ENCODE results near the gene PLEKHA8.

The PLEKHA8 gene

GRCh38 chr7:30076411-30076810 lies 48.2 kb downstream of the PLEKHA8 start:
- H4K20me1 ChIP-seq = 0 out of 2 replicates have a peak, but pooled peaks cover 13% of the 10 kb centered on the region
- H3K36me3 ChIP-seq = peaks cover 57% of the 10 kb centered on the region
- no peaks in the 10 kb centered on the region for H3K27me3 ChIP-seq
- no peaks in the 10 kb centered on the region for H3K9me3 ChIP-seq
- no peak overlapping the region for H3K4me2 ChIP-seq
- no peak for TF ChIP-seq Cebpa-rat (IDR thresholded peaks at IDR 0.05)
- no peak overlapping the region for H3K9ac ChIP-seq
- no peaks in the 10 kb centered on the region for H3K4me1 ChIP-seq
- H3K4me3 ChIP-seq = no peak overlapping the region
- no peak overlapping the region for H3K27ac ChIP-seq

- Histone ChIP-seq H3K4me3 (no peak overlapping the region), H3K27ac (no peak overlapping the region), H3K9ac (no peak overlapping the region), H3K27me3 (no peaks in the 10 kb centered on the region), H3K9me3 (no peaks in the 10 kb centered on the region), H3K4me2 (no peak overlapping the region), H3K36me3 (peaks cover 64% of the 10 kb centered on the region), H3K4me1 (no peaks in the 10 kb centered on the region), H4K20me1 (0 out of 2 replicates have a peak, but pooled peaks cover 13% of the 10 kb centered on the region)
- TF ChIP-seq Cebpa-rat (IDR thresholded peaks at IDR 0.05) = no peak
Observed at GRCh38 chr7:30078280-30078679, 50.1 kb downstream of the PLEKHA8 start.

- no peaks in the 10 kb centered on the region for H3K27me3 ChIP-seq
- H3K4me1 ChIP-seq = no peaks in the 10 kb centered on the region
- no peak overlapping the region for H3K4me3 ChIP-seq
- H3K4me2 ChIP-seq = no peak overlapping the region
- no peaks in the 10 kb centered on the region for H3K9me3 ChIP-seq
- H3K27ac ChIP-seq = no peak overlapping the region
- H3K9ac ChIP-seq = no peak overlapping the region
- H3K36me3 ChIP-seq = peaks cover 69% of the 10 kb centered on the region
- 0 out of 2 replicates have a peak, but pooled peaks cover 7% of the 10 kb centered on the region for H4K20me1 ChIP-seq
- no peak for TF ChIP-seq Cebpa-rat (IDR thresholded peaks at IDR 0.05)
Observed at GRCh38 chr7:30079880-30080279, 51.7 kb downstream of the PLEKHA8 start.

- H3K36me3 ChIP-seq = peaks cover 71% of the 10 kb centered on the region
- H3K4me2 ChIP-seq = no peak overlapping the region
- H3K9me3 ChIP-seq = no peaks in the 10 kb centered on the region
- H4K20me1 ChIP-seq = no peaks in the 10 kb centered on the region
- H3K27ac ChIP-seq = no peak overlapping the region
- TF ChIP-seq Cebpa-rat (IDR thresholded peaks at IDR 0.05) = no peak
- no peaks in the 10 kb centered on the region for H3K4me1 ChIP-seq
- no peak overlapping the region for H3K9ac ChIP-seq
- H3K4me3 ChIP-seq = no peak overlapping the region
- no peaks in the 10 kb centered on the region for H3K27me3 ChIP-seq
Observed at GRCh38 chr7:30080818-30081217, 52.6 kb downstream of the PLEKHA8 start.

- Histone ChIP-seq H3K4me2 (no peak overlapping the region), H3K4me3 (no peak overlapping the region), H3K36me3 (peaks cover 86% of the 10 kb centered on the region), H3K27me3 (no peaks in the 10 kb centered on the region), H3K27ac (no peak overlapping the region), H4K20me1 (no peaks in the 10 kb centered on the region), H3K9ac (no peak overlapping the region), H3K9me3 (no peaks in the 10 kb centered on the region), H3K4me1 (no peaks in the 10 kb centered on the region)
- TF ChIP-seq Cebpa-rat (IDR thresholded peaks at IDR 0.05) = no peak
Observed at GRCh38 chr7:30082686-30083085, 54.5 kb downstream of the PLEKHA8 start.

- Histone ChIP-seq H3K27ac (no peak overlapping the region), H3K9me3 (no peaks in the 10 kb centered on the region), H4K20me1 (no peaks in the 10 kb centered on the region), H3K4me2 (no peak overlapping the region), H3K9ac (no peak overlapping the region), H3K4me3 (no peak overlapping the region), H3K36me3 (peaks cover 79% of the 10 kb centered on the region), H3K4me1 (no peaks in the 10 kb centered on the region), H3K27me3 (no peaks in the 10 kb centered on the region)
- TF ChIP-seq Cebpa-rat (IDR thresholded peaks at IDR 0.05) = no peak
Observed at GRCh38 chr7:30083334-30083733, 55.1 kb downstream of the PLEKHA8 start.

- H3K9ac ChIP-seq = no peak overlapping the region
- H3K27me3 ChIP-seq = no peaks in the 10 kb centered on the region
- no peaks in the 10 kb centered on the region for H3K4me1 ChIP-seq
- H3K36me3 ChIP-seq = peaks cover 71% of the 10 kb centered on the region
- no peak overlapping the region for H3K4me2 ChIP-seq
- no peak overlapping the region for H3K27ac ChIP-seq
- no peak overlapping the region for H3K4me3 ChIP-seq
- no peak for TF ChIP-seq Cebpa-rat (IDR thresholded peaks at IDR 0.05)
- no peaks in the 10 kb centered on the region for H4K20me1 ChIP-seq
- no peaks in the 10 kb centered on the region for H3K9me3 ChIP-seq
Observed at GRCh38 chr7:30084212-30084611, 56.0 kb downstream of the PLEKHA8 start.

- Histone ChIP-seq H3K9me3 (no peaks in the 10 kb centered on the region), H4K20me1 (no peaks in the 10 kb centered on the region), H3K4me3 (no peak overlapping the region), H3K27ac (no peak overlapping the region), H3K36me3 (peaks cover 47% of the 10 kb centered on the region), H3K4me1 (no peaks in the 10 kb centered on the region), H3K4me2 (no peak overlapping the region), H3K27me3 (no peaks in the 10 kb centered on the region), H3K9ac (no peak overlapping the region)
- TF ChIP-seq Cebpa-rat (IDR thresholded peaks at IDR 0.05) = no peak
Observed at GRCh38 chr7:30086529-30086928, 58.3 kb downstream of the PLEKHA8 start.

GRCh38 chr7:30087371-30087770 lies 59.2 kb downstream of the PLEKHA8 start:
- TF ChIP-seq Cebpa-rat (IDR thresholded peaks at IDR 0.05) = no peak
- Histone ChIP-seq H4K20me1 (no peaks in the 10 kb centered on the region), H3K4me2 (no peak overlapping the region), H3K27ac (no peak overlapping the region), H3K36me3 (peaks cover 42% of the 10 kb centered on the region), H3K9ac (no peak overlapping the region), H3K4me1 (no peaks in the 10 kb centered on the region), H3K9me3 (no peaks in the 10 kb centered on the region), H3K27me3 (no peaks in the 10 kb centered on the region), H3K4me3 (no peak overlapping the region)

GRCh38 chr7:30088362-30088761 lies 60.1 kb downstream of the PLEKHA8 start:
- H3K27me3 ChIP-seq = no peaks in the 10 kb centered on the region
- TF ChIP-seq Cebpa-rat (IDR thresholded peaks at IDR 0.05) = no peak
- no peaks in the 10 kb centered on the region for H3K9me3 ChIP-seq
- no peak overlapping the region for H3K27ac ChIP-seq
- H3K36me3 ChIP-seq = peaks cover 44% of the 10 kb centered on the region
- no peaks in the 10 kb centered on the region for H3K4me1 ChIP-seq
- H3K9ac ChIP-seq = no peak overlapping the region
- H4K20me1 ChIP-seq = no peaks in the 10 kb centered on the region
- no peak overlapping the region for H3K4me3 ChIP-seq
- H3K4me2 ChIP-seq = no peak overlapping the region

- H3K4me2 ChIP-seq = no peak overlapping the region
Observed at GRCh38 chr7:30090111-30090510, 61.9 kb downstream of the PLEKHA8 start.

More at GRCh38 chr7:30090111-30090510, 61.9 kb downstream of the PLEKHA8 start:
- Histone ChIP-seq H3K4me1 (no peaks in the 10 kb centered on the region), H4K20me1 (no peaks in the 10 kb centered on the region), H3K36me3 (peaks cover 35% of the 10 kb centered on the region), H3K9me3 (no peaks in the 10 kb centered on the region), H3K27ac (no peak overlapping the region), H3K4me3 (no peak overlapping the region), H3K27me3 (no peaks in the 10 kb centered on the region), H3K9ac (no peak overlapping the region)
- no peak for TF ChIP-seq Cebpa-rat (IDR thresholded peaks at IDR 0.05)

Data from BLaER1 (cell line).